HCT116 (cell line): Measurements from ENCODE around the gene C4BPA. TPM values are rescaled to one million over a fixed set of nuclear protein-coding genes. Genes with fewer than 3 reads are reported as not detected.
A peak's percentile ranks its signal among the peaks of the same experiment; 100 is the strongest.

ENCODE experiments used
- ATAC-seq: fragments of 200-7000 bp; cut with Tn5 transposase; 2 replicates; pipeline ENCODE4 v1.9.1; 2020; ENCODE audit warnings: mild to moderate bottlenecking, moderate library complexity
- BruUV-seq: library from RNA; stranded (reverse); fragments of 400-500 nt; replicated peaks from 2 replicates; lab custom pipeline; 2021; lab: Mats Ljungman, UMichigan
- CTCF ChIA-PET: fragments of 300-600 bp; sonication (Branson Sonifier 250); formaldehyde crosslinking; loops from one replicate; lab custom pipeline; 2021; ENCODE audit warnings: antibody characterized with exemption; lab: Charles Lee
- POLR2A ChIA-PET: fragments of 300-600, 350-600 bp; sonication (Branson Sonifier 250); formaldehyde crosslinking; loops from one replicate; lab custom pipeline; 2021; ENCODE audit warnings: antibody characterized with exemption; lab: Charles Lee
- RAD21 ChIA-PET, 2 experiments: fragments of 300-600 bp; sonication (Branson Sonifier 250); formaldehyde crosslinking; loops; one replicate each; lab custom pipeline; 2023; ENCODE audit warnings: low total read pairs in 2 of 2; ENCODE audit not compliant: uncharacterized antibody in 2 of 2, unreplicated experiment in 2 of 2, low non-redundant PET in 1 of 2; lab: Charles Lee
- DNase-seq: peaks from one replicate; pipeline ENCODE4 v3.0.0-alpha.2; 2010; ENCODE audit warnings: low read depth, low spot score
- H2AFZ ChIP-seq: fragments of 200-600 bp; shearing (Covaris generic), sonication (generic); 2 replicates; pipeline ENCODE4 v1.6.1; 2017; ENCODE audit warnings: low read depth, mixed run types, mixed read lengths, antibody characterized with exemption, low read length; ENCODE audit not compliant: poor library complexity, severe bottlenecking
- H3K27ac ChIP-seq: 2 replicates; pipeline ENCODE4 v1.5.1; 2012; ENCODE audit warnings: low read depth, low read length
- H3K27me3 ChIP-seq: fragments of 200-600 bp; sonication (generic); 2 replicates; pipeline ENCODE4 v1.6.1; 2016; ENCODE audit warnings: mixed run types, low read length, mixed read lengths; ENCODE audit not compliant: insufficient read depth
- H3K36me3 ChIP-seq, 2 experiments: fragments of 200-500 bp in 1 of 2; fragments of 200-600 bp in 1 of 2; sonication (Bioruptor generic) in 1 of 2; sonication (generic) in 1 of 2; 2 replicates each; pipeline versions ENCODE4 v1.5.1 to v1.6.1; 2014 to 2016; ENCODE audit warnings: low read length in 2 of 2, inconsistent platforms in 1 of 2, mixed read lengths in 1 of 2, mixed run types in 1 of 2; ENCODE audit not compliant: insufficient read depth in 2 of 2, control insufficient read depth in 1 of 2
- H3K4me1 ChIP-seq, 2 experiments: fragments of 200-600 bp in 1 of 2; sonication (generic) in 1 of 2; 2 replicates each; pipeline versions ENCODE4 v1.5.1 to v1.6.1; 2012 to 2017; ENCODE audit warnings: low read length in 2 of 2, inconsistent platforms in 1 of 2, mild to moderate bottlenecking in 1 of 2, mixed read lengths in 1 of 2, mixed run types in 1 of 2, moderate library complexity in 1 of 2; ENCODE audit not compliant: insufficient read depth in 2 of 2, control insufficient read depth in 1 of 2
- H3K4me2 ChIP-seq: fragments of 200-600 bp; sonication (generic); 2 replicates; pipeline ENCODE4 v1.6.1; 2017; ENCODE audit warnings: mixed run types, low read length, mixed read lengths
- H3K4me3 ChIP-seq, 2 experiments: fragments of 200-600 bp in 1 of 2; sonication (generic) in 1 of 2; replicated peaks in 1 of 2; 2 replicates each; pipeline ENCODE4 v1.5.1; 2011 to 2016; ENCODE audit warnings: low read length in 2 of 2, control low read depth in 1 of 2, low read depth in 1 of 2, mild to moderate bottlenecking in 1 of 2, mixed read lengths in 1 of 2, mixed run types in 1 of 2
- H3K79me2 ChIP-seq: fragments of 200-600 bp; sonication (generic); 2 replicates; pipeline ENCODE4 v1.6.1; 2017; ENCODE audit warnings: mild to moderate bottlenecking, mixed run types, low read length, moderate library complexity, mixed read lengths; ENCODE audit not compliant: insufficient read depth
- H3K9ac ChIP-seq: fragments of 200-600 bp; sonication (generic); 2 replicates; pipeline ENCODE4 v1.6.1; 2016; ENCODE audit warnings: low read length, mixed read lengths
- H3K9me2 ChIP-seq: fragments of 200-600 bp; sonication (generic), shearing (Covaris generic); 2 replicates; pipeline ENCODE4 v1.6.1; 2017; ENCODE audit warnings: mixed run types, mild to moderate bottlenecking, moderate library complexity; ENCODE audit not compliant: insufficient read depth
- H3K9me3 ChIP-seq, 2 experiments: fragments of 200-500 bp in 1 of 2; fragments of 200-600 bp in 1 of 2; sonication (Bioruptor generic) in 1 of 2; sonication (generic) in 1 of 2; 2 replicates each; pipeline ENCODE4 v1.6.1; 2014 to 2017; ENCODE audit warnings: low read length in 2 of 2, mixed read lengths in 2 of 2, inconsistent platforms in 1 of 2, low read depth in 1 of 2, mild to moderate bottlenecking in 1 of 2, mixed run types in 1 of 2, moderate library complexity in 1 of 2; ENCODE audit not compliant: control insufficient read depth in 1 of 2, insufficient read depth in 1 of 2
- H4K20me1 ChIP-seq: fragments of 200-600 bp; sonication (generic), shearing (Covaris generic); 2 replicates; pipeline ENCODE4 v1.6.1; 2017; ENCODE audit warnings: mixed run types, mild to moderate bottlenecking, moderate library complexity; ENCODE audit not compliant: insufficient read depth
- CBX3 ChIP-seq: IDR thresholded peaks from 2 replicates; pipeline ENCODE4 v1.6.1; 2012; ENCODE audit warnings: low read depth
- CEBPB ChIP-seq: IDR thresholded peaks from 2 replicates; pipeline ENCODE4 v1.6.1; 2012; ENCODE audit warnings: low read depth
- EGR1 ChIP-seq: IDR thresholded peaks from 2 replicates; pipeline ENCODE4 v1.6.1; 2012; ENCODE audit warnings: low read depth
- ELF1 ChIP-seq: IDR thresholded peaks from 2 replicates; pipeline ENCODE4 v1.6.1; 2012; ENCODE audit warnings: low read depth, borderline replicate concordance
- EZH2 ChIP-seq: fragments of 200-600 bp; sonication (generic); IDR thresholded peaks from 2 replicates; pipeline ENCODE4 v1.6.1; 2017; ENCODE audit warnings: antibody characterized with exemption, mixed run types
- FOSL1 ChIP-seq: IDR thresholded peaks from 2 replicates; pipeline ENCODE4 v1.6.1; 2012; ENCODE audit warnings: low read depth
- JUND ChIP-seq: IDR thresholded peaks from 2 replicates; pipeline ENCODE4 v1.6.1; 2012
- POLR2A ChIP-seq: IDR thresholded peaks from 2 replicates; pipeline ENCODE4 v1.7.0; 2011; ENCODE audit warnings: borderline replicate concordance; ENCODE audit not compliant: insufficient read depth, insufficient read length; ENCODE audit errors: extremely low read depth
- POLR2AphosphoS5 ChIP-seq: IDR thresholded peaks from 2 replicates; pipeline ENCODE4 v1.6.1; 2011; ENCODE audit warnings: mild to moderate bottlenecking, low read depth, low read length, moderate library complexity
- RAD21 ChIP-seq: IDR thresholded peaks from 2 replicates; pipeline ENCODE4 v1.6.1; 2012; ENCODE audit warnings: low read depth, mild to moderate bottlenecking
- SIN3A ChIP-seq: IDR thresholded peaks from 2 replicates; pipeline ENCODE4 v1.6.1; 2012; ENCODE audit warnings: low read depth
- SP1 ChIP-seq: IDR thresholded peaks from 2 replicates; pipeline ENCODE4 v1.6.1; 2012; ENCODE audit warnings: low read depth
- ZFX ChIP-seq: fragments of 450-650 bp; IDR thresholded peaks from 2 replicates; pipeline ENCODE4 v1.6.1; 2017
- ZNF274 ChIP-seq: fragments of 200-500 bp; sonication (Bioruptor generic); IDR thresholded peaks from 2 replicates; pipeline ENCODE4 v1.6.1; 2014; ENCODE audit warnings: mild to moderate bottlenecking, low read depth, low read length, inconsistent platforms
- intact Hi-C: fragments of 100-400 bp; cut with micrococcal nuclease; formaldehyde crosslinking; loops from 2 replicates; pipeline ENCODE4 v1.10.0; 2022
- total RNA-seq: library from RNA; stranded (reverse); gene quantifications from one replicate; pipeline ENCODE4 v1.2.1, GENCODE V29; 2021; ENCODE audit not compliant: unreplicated experiment
- TF ChIP-seq, protein P1 (sequence below), 3 experiments: fragments of 200-600 bp in 1 of 3; sonication (generic) in 1 of 3; IDR thresholded peaks in 2 of 3; conservative IDR thresholded peaks in 1 of 3; 2 replicates each; pipeline ENCODE4 v1.5.1; 2012 to 2017; ENCODE audit warnings: low read depth in 2 of 3, low read length in 2 of 3, antibody characterized with exemption in 1 of 3, borderline replicate concordance in 1 of 3, control low read depth in 1 of 3, mild to moderate bottlenecking in 1 of 3, mixed read lengths in 1 of 3, mixed run types in 1 of 3, moderate library complexity in 1 of 3; ENCODE audit not compliant: insufficient read depth in 1 of 3
- TF ChIP-seq, protein P2 (sequence below): IDR thresholded peaks from 2 replicates; pipeline ENCODE4 v1.6.1; 2011; ENCODE audit warnings: mild to moderate bottlenecking, low read length, moderate library complexity; ENCODE audit not compliant: insufficient replicate concordance; ENCODE audit errors: extremely low read depth
- TF ChIP-seq, protein P3 (sequence below): IDR thresholded peaks from 2 replicates; pipeline ENCODE4 v1.6.1; 2012
- TF ChIP-seq, protein P4 (sequence below): IDR thresholded peaks from 2 replicates; pipeline ENCODE4 v1.6.1; 2012; ENCODE audit warnings: low read depth
- TF ChIP-seq, protein P5 (sequence below): IDR thresholded peaks from 2 replicates; pipeline ENCODE4 v1.6.1; 2012

Gene C4BPA
- total RNA-seq, 1 experiment from 2014 or later = 0.32 TPM

DNA sequence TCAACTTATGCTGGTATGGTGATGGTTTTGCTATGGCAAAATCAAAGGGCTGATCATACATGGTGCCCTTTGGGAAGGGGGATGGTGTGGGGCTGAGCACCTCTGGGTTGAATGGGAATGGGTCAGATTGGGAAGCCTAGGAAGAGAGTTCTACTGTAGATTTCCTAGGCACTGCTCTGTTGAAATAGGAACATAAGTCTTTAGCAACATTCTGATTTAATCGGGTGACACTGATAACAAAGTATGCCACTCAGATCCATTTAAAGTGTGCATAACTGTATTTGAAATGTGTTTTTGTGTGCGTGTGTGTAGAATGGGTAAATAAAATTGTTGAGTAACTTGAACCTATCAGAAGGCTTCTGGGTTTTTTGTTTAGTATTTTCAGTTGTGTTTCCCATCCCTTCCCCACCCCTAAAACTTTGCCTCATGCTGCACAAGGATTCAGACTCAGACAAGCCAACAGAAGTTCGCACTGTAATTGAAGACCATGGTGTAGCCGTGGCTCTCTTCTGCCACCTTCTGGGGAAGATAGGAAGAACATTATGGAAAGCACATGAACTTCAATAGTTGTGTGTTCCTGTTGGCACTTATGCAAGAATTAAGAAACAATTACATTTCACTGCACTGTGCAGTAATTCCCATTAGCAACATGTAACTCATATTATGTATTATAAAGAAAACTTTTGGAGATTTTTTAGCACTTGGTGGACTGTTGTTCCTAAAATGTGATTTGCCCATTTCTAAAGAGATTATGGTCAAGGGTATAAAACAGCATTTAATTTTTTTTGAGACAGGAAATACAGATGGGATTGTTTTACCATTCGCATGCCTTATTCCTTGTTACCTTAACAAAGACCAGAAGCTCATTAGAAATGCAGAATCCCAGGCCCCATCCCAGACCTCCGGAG, 26.3 kb upstream of the C4BPA start:
- Histone ChIP-seq H3K4me2 (no peak overlapping the region), H3K79me2 (no peaks in the 10 kb centered on the region), H3K27ac (no peak overlapping the region), H4K20me1 (no peaks in the 10 kb centered on the region), H3K27me3 (no peaks in the 10 kb centered on the region), H3K9me3 (no peaks in the 10 kb centered on the region), H3K9ac (no peak overlapping the region), H3K4me3 (no peak overlapping the region), H3K36me3 (no peaks in the 10 kb centered on the region), H2AFZ (no peak overlapping the region), H3K9me2 (no peaks in the 10 kb centered on the region), H3K4me1 (no peaks in the 10 kb centered on the region)
- ChIA-PET RAD21 (no interaction called here), CTCF (interaction anchor here (1.0 kb wide), 1 partner anchor 327 kb away, joined by 3 read pairs; no protein-coding TSS in a partner anchor), POLR2A (no interaction called here)
- DNase-seq (peak; percentile 51), ATAC-seq (peak; percentile 91)
- intact Hi-C loops = loop anchor here (1.0 to 5.0 kb wide), 4 partner anchors 95 to 350 kb away; no protein-coding TSS in a partner anchor
- no TSS peak for BruUV-seq
- peak; percentile 93 for TF ChIP-seq RAD21
- TF ChIP-seq ZFX = no peak
- TF ChIP-seq ELF1 = no peak
- TF ChIP-seq EZH2 = no peak
- TF ChIP-seq JUND = no peak
- TF ChIP-seq FOSL1 = no peak
- TF ChIP-seq, protein P1, sequence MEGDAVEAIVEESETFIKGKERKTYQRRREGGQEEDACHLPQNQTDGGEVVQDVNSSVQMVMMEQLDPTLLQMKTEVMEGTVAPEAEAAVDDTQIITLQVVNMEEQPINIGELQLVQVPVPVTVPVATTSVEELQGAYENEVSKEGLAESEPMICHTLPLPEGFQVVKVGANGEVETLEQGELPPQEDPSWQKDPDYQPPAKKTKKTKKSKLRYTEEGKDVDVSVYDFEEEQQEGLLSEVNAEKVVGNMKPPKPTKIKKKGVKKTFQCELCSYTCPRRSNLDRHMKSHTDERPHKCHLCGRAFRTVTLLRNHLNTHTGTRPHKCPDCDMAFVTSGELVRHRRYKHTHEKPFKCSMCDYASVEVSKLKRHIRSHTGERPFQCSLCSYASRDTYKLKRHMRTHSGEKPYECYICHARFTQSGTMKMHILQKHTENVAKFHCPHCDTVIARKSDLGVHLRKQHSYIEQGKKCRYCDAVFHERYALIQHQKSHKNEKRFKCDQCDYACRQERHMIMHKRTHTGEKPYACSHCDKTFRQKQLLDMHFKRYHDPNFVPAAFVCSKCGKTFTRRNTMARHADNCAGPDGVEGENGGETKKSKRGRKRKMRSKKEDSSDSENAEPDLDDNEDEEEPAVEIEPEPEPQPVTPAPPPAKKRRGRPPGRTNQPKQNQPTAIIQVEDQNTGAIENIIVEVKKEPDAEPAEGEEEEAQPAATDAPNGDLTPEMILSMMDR (IDR thresholded peaks at IDR 0.05 in 2 of 3, conservative IDR thresholded peaks at IDR 0.05 in 1 of 3; ENCODE audit: borderline replicate concordance in 1 of 3, insufficient read depth in 1 of 3, low read depth in 2 of 3, low read length in 2 of 3) = peak; percentile 82 to 87 (median 84); a peak in 5 of 6 replicates
- TF ChIP-seq, protein P2, sequence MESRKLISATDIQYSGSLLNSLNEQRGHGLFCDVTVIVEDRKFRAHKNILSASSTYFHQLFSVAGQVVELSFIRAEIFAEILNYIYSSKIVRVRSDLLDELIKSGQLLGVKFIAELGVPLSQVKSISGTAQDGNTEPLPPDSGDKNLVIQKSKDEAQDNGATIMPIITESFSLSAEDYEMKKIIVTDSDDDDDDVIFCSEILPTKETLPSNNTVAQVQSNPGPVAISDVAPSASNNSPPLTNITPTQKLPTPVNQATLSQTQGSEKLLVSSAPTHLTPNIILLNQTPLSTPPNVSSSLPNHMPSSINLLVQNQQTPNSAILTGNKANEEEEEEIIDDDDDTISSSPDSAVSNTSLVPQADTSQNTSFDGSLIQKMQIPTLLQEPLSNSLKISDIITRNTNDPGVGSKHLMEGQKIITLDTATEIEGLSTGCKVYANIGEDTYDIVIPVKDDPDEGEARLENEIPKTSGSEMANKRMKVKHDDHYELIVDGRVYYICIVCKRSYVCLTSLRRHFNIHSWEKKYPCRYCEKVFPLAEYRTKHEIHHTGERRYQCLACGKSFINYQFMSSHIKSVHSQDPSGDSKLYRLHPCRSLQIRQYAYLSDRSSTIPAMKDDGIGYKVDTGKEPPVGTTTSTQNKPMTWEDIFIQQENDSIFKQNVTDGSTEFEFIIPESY = peak; percentile 21
- TF ChIP-seq CBX3 = no peak
- no peak for TF ChIP-seq EGR1
- TF ChIP-seq, protein P3, sequence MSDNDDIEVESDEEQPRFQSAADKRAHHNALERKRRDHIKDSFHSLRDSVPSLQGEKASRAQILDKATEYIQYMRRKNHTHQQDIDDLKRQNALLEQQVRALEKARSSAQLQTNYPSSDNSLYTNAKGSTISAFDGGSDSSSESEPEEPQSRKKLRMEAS = peak; percentile 44; the same call in 1 of the 2 replicates
- TF ChIP-seq SIN3A = no peak
- TF ChIP-seq POLR2A = no peak
- TF ChIP-seq, protein P4, sequence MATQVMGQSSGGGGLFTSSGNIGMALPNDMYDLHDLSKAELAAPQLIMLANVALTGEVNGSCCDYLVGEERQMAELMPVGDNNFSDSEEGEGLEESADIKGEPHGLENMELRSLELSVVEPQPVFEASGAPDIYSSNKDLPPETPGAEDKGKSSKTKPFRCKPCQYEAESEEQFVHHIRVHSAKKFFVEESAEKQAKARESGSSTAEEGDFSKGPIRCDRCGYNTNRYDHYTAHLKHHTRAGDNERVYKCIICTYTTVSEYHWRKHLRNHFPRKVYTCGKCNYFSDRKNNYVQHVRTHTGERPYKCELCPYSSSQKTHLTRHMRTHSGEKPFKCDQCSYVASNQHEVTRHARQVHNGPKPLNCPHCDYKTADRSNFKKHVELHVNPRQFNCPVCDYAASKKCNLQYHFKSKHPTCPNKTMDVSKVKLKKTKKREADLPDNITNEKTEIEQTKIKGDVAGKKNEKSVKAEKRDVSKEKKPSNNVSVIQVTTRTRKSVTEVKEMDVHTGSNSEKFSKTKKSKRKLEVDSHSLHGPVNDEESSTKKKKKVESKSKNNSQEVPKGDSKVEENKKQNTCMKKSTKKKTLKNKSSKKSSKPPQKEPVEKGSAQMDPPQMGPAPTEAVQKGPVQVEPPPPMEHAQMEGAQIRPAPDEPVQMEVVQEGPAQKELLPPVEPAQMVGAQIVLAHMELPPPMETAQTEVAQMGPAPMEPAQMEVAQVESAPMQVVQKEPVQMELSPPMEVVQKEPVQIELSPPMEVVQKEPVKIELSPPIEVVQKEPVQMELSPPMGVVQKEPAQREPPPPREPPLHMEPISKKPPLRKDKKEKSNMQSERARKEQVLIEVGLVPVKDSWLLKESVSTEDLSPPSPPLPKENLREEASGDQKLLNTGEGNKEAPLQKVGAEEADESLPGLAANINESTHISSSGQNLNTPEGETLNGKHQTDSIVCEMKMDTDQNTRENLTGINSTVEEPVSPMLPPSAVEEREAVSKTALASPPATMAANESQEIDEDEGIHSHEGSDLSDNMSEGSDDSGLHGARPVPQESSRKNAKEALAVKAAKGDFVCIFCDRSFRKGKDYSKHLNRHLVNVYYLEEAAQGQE = no peak
- TF ChIP-seq CEBPB = no peak
- TF ChIP-seq POLR2AphosphoS5 = no peak
- TF ChIP-seq, protein P5, sequence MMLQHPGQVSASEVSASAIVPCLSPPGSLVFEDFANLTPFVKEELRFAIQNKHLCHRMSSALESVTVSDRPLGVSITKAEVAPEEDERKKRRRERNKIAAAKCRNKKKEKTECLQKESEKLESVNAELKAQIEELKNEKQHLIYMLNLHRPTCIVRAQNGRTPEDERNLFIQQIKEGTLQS = no peak
- TF ChIP-seq SP1 = no peak
- TF ChIP-seq ZNF274 = no peak
